ENCODE data around the gene KDM4C.

GRCh38 chr9:7071916-7072315 lies 314.1 kb downstream of the KDM4C start:
- no peak for TF ChIP-seq CTCF (IDR thresholded peaks at IDR 0.05)
- TF ChIP-seq, protein P1, sequence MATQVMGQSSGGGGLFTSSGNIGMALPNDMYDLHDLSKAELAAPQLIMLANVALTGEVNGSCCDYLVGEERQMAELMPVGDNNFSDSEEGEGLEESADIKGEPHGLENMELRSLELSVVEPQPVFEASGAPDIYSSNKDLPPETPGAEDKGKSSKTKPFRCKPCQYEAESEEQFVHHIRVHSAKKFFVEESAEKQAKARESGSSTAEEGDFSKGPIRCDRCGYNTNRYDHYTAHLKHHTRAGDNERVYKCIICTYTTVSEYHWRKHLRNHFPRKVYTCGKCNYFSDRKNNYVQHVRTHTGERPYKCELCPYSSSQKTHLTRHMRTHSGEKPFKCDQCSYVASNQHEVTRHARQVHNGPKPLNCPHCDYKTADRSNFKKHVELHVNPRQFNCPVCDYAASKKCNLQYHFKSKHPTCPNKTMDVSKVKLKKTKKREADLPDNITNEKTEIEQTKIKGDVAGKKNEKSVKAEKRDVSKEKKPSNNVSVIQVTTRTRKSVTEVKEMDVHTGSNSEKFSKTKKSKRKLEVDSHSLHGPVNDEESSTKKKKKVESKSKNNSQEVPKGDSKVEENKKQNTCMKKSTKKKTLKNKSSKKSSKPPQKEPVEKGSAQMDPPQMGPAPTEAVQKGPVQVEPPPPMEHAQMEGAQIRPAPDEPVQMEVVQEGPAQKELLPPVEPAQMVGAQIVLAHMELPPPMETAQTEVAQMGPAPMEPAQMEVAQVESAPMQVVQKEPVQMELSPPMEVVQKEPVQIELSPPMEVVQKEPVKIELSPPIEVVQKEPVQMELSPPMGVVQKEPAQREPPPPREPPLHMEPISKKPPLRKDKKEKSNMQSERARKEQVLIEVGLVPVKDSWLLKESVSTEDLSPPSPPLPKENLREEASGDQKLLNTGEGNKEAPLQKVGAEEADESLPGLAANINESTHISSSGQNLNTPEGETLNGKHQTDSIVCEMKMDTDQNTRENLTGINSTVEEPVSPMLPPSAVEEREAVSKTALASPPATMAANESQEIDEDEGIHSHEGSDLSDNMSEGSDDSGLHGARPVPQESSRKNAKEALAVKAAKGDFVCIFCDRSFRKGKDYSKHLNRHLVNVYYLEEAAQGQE (IDR thresholded peaks at IDR 0.05; ENCODE audit: insufficient read depth in 1 of 2, low read depth in 2 of 2, low read length in 1 of 2) = no peak
- TF ChIP-seq TCF7L2 (IDR thresholded peaks at IDR 0.05; ENCODE audit: low read depth, low read length) = no peak
- no peak for TF ChIP-seq POLR2AphosphoS5 (IDR thresholded peaks at IDR 0.05; ENCODE audit: low read depth, low read length)
